ENCODE measurements around the gene RNF113A.
"Not testable (repeated sequence)": the region's sequence is repeated elsewhere in the genome, so short reads cannot be mapped to it uniquely, and the experiment has no call there.

The RNF113A gene

DNA sequence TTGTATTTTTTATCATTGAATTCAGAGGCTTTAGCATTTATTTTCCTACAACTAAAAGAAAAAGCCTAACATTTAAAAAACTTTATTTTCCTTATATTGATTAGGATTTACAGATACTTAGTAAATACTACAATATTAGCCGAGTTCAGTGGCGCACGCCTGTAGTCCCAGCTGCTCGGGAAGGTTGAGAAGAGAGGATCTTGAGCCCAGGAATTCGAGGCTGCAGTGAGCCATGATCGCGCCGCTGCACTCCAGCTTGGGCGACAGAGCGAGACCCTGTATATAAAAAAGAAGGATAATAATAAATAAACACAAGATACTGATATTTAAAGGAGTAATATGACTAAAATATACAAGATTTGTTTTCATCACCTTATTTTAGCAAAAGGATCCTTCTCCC, 18.1 kb downstream of the RNF113A start:
- TF ChIP-seq, protein P1, sequence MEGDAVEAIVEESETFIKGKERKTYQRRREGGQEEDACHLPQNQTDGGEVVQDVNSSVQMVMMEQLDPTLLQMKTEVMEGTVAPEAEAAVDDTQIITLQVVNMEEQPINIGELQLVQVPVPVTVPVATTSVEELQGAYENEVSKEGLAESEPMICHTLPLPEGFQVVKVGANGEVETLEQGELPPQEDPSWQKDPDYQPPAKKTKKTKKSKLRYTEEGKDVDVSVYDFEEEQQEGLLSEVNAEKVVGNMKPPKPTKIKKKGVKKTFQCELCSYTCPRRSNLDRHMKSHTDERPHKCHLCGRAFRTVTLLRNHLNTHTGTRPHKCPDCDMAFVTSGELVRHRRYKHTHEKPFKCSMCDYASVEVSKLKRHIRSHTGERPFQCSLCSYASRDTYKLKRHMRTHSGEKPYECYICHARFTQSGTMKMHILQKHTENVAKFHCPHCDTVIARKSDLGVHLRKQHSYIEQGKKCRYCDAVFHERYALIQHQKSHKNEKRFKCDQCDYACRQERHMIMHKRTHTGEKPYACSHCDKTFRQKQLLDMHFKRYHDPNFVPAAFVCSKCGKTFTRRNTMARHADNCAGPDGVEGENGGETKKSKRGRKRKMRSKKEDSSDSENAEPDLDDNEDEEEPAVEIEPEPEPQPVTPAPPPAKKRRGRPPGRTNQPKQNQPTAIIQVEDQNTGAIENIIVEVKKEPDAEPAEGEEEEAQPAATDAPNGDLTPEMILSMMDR (IDR thresholded peaks at IDR 0.05; ENCODE audit: low read depth, low read length), result no peak
- peaks cover 20% of the 10 kb centered on the region for H3K36me3 ChIP-seq
- H3K4me3 ChIP-seq (ENCODE audit: low read depth, low read length), result peak overlapping the region; percentile 59
- H3K9me3 ChIP-seq (ENCODE audit: severe bottlenecking), result no peaks in the 10 kb centered on the region
- peak; percentile 8 for DNase-seq
- H3K27ac ChIP-seq, result peak overlapping the region; percentile 71
- H3K27me3 ChIP-seq (ENCODE audit: insufficient read depth, low read depth, severe bottlenecking), result peaks cover 22% of the 10 kb centered on the region

DNA sequence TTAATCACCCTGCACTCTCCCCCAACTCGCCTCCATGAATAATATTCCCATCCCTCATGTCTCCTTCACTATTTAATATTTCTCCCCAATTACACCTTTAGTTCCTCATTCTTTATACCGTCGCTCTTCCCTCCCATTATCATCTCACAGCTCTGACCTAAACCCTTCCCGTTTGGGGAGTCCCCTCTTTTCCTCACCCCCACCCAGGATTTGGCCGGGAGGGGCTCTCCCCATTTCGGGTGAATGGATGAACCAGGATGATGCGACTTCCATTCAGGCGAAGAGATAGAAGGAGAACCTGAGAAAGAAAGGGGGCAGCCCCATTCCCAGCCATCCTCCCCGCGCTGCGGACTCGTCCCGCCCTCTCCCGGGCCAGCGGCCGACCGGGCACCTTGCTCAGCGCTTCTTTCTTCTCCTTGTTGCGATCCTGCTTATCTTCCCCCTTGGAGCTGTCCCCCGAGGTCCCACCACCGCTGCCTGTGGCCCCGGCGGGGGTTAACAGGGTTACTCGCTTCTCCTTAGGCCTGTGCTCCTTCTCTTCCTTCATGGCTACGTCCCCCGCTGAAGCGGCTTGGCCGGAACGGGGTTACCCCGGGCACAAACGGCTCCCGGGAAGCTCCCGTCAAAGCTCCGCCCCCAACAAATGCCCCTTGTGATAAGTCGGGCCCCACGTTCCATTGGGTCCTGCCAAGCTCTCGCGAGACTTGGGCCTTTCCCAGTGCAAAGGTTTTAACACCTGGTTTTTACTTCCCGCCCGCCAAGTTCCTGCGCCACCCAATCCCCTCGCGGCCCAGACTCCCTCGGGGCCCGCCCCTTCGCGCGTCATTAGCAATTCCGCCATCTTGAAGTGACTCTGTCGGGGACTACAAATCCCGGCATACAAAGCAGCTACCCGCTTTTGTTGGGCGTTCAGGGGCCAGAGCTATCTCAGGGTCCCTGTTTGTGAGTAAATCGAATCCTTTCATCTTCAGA, 18.9 kb downstream of the RNF113A start, which contains the start of gene UPF3B:
Gene UPF3B (minus strand): TSS at position 582 of the 972 bp plus-strand sequence. CDS start 35 bp downstream, at position 547.
- peak within 1 kb of the TSS; percentile 89 for H3K4me3 ChIP-seq (ENCODE audit: low read depth, low read length)
- no peaks in the 10 kb centered on the region for H3K9me3 ChIP-seq (ENCODE audit: severe bottlenecking)
- H3K36me3 ChIP-seq, result peaks cover 22% of the 10 kb centered on the region
- TF ChIP-seq, protein P1 (IDR thresholded peaks at IDR 0.05; ENCODE audit: low read depth, low read length), result no peak
- peak; percentile 97 for DNase-seq
- H3K27me3 ChIP-seq (ENCODE audit: insufficient read depth, low read depth, severe bottlenecking), result peaks cover 22% of the 10 kb centered on the region
- H3K27ac ChIP-seq, result peak within 1 kb of the TSS; percentile 96

DNA sequence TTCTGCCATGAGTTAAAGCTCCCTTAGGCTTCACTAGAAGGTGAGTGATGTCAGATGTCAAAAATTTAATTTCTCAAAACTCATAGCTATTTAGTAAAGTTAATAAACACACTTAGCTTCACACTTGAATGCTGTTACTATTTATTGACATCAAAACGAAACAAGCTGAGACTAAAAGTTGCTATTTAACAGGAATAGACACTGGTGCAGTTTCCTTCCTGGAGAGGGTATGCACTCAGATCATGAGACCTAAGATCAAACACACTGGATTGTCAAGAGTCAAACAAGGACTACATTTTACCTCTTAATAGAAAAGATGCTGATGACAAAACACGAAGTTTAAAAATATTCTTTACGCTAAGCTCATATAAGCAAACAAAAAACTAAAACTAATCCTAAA, 37.6 kb downstream of the RNF113A start:
- no peak for DNase-seq
- no peak overlapping the region for H3K4me3 ChIP-seq (ENCODE audit: low read depth, low read length)
- no peak overlapping the region for H3K27ac ChIP-seq
- H3K36me3 ChIP-seq, result peaks cover 26% of the 10 kb centered on the region
- H3K27me3 ChIP-seq (ENCODE audit: insufficient read depth, low read depth, severe bottlenecking), result no peaks in the 10 kb centered on the region
- H3K9me3 ChIP-seq (ENCODE audit: severe bottlenecking), result no peaks in the 10 kb centered on the region
- TF ChIP-seq, protein P1 (IDR thresholded peaks at IDR 0.05; ENCODE audit: low read depth, low read length), result no peak

DNA sequence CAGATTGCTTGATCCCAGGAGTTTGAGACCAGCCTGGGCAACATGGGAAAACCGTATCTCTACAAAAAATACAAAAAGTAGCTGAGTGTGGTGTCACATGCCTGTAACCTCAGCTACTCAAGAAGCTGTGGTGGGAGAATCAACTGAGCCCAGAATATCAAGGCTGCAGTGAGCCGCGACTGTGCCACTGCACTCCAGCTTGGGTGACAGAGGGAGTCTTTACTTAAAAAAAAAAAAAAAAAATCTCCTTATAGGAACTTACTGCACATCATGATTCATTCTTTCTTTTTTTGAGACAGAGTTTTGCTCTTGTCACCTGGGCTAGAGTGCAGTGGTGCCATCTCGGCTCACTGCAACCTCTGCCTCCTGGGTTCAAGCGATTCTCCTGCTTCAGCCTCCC, 43.1 kb downstream of the RNF113A start:
- TF ChIP-seq, protein P1 (IDR thresholded peaks at IDR 0.05; ENCODE audit: low read depth, low read length), result no peak

DNA sequence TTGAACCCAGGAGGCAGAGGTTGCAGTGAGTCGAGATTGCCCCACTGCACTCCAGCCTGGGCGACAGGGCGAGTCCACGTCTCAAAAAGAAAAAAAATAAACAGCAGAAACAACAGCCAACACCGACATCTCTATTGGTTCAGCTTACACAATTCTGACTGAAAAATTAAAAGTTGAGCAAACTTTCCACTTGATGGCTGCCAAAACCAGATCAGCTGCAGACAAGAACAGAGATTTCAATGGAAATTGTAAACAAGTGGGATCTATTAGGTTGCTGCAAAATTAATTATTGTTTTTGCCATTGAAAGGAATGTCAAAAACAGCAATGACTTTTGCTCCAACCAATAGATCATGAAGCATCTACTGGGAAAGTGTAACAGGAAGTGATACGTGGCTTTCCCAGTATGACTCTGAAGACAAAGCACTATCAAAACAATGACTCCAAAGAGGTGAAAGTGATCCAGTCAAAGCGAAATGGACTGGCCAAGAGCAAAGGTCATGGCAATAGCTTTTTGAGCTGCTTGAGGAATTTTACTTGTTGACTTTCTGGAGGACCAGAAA, 45.1 kb downstream of the RNF113A start:
- H3K27ac ChIP-seq, result no peak overlapping the region
- H3K27me3 ChIP-seq (ENCODE audit: insufficient read depth, low read depth, severe bottlenecking), result peaks cover 3% of the 10 kb centered on the region
- H3K4me3 ChIP-seq (ENCODE audit: low read depth, low read length), result no peak overlapping the region
- no peaks in the 10 kb centered on the region for H3K9me3 ChIP-seq (ENCODE audit: severe bottlenecking)
- no peak for DNase-seq
- H3K36me3 ChIP-seq, result no peaks in the 10 kb centered on the region; the same call in 1 of the 2 replicates
- TF ChIP-seq, protein P1 (IDR thresholded peaks at IDR 0.05; ENCODE audit: low read depth, low read length), result no peak

More for the DNA sequence above, 43.1 kb downstream of the RNF113A start:
- H3K4me3 ChIP-seq (ENCODE audit: low read depth, low read length), result no peak overlapping the region
- no peaks in the 10 kb centered on the region for H3K9me3 ChIP-seq (ENCODE audit: severe bottlenecking)
- H3K27me3 ChIP-seq (ENCODE audit: insufficient read depth, low read depth, severe bottlenecking), result peaks cover 3% of the 10 kb centered on the region
- H3K36me3 ChIP-seq, result peaks cover 3% of the 10 kb centered on the region
- H3K27ac ChIP-seq, result no peak overlapping the region
- DNase-seq, result no peak

DNA sequence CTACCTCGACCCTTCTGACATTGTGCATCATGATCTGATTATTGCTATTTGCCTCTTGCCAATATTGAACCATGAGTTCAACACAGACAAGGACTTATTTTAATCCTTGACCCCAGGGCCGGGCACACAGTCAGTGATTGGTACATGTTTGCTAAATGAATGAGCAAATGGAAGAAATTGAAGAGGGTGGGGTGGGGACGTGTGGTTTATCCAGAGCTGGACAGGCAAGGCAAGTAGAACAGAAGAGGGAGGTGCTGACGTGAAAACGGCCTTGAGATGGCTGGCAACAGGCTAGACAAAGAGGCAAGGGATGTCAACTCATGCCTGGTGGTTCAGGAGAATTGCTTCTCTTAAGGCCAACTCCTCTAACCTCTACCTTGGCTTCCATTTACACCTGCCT, 47.3 kb downstream of the RNF113A start:
- not testable (repeated sequence) for H3K9me3 ChIP-seq (ENCODE audit: severe bottlenecking)

DNA sequence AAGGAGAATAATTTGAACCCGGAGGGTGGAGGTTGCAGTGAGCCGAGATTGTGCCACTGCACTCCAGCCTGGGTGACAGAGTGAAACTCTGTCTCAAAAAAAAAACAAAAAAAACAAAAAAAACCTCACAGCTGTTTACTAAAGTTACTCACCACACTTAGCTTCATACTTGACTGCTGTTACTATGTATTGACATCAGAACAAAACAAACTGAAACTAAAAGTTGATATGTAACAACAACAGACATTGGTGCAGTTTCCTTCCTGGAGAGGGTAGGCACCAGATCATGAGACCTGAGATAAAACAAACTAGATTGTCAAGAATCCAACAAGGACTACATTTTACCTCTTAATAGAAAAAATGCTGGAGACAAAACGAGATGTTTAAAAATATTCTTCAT, 49.8 kb downstream of the RNF113A start:
- not testable (repeated sequence) for H3K9me3 ChIP-seq (ENCODE audit: severe bottlenecking); H3K4me3 ChIP-seq (ENCODE audit: low read depth, low read length); DNase-seq; H3K27ac ChIP-seq; H3K36me3 ChIP-seq
- peaks cover 14% of the 10 kb centered on the region for H3K27me3 ChIP-seq (ENCODE audit: insufficient read depth, low read depth, severe bottlenecking)

More for the DNA sequence above, 47.3 kb downstream of the RNF113A start:
- not testable (repeated sequence) for H3K4me3 ChIP-seq (ENCODE audit: low read depth, low read length); H3K27ac ChIP-seq; H3K27me3 ChIP-seq (ENCODE audit: insufficient read depth, low read depth, severe bottlenecking); H3K36me3 ChIP-seq; DNase-seq

Data from WERI-Rb-1 (cell line).